ENCODE data around the gene SLCO2B1. TPM values are rescaled to one million over a fixed set of nuclear protein-coding genes. Genes with fewer than 3 reads are reported as not detected.

Gene SLCO2B1
- total RNA-seq, 3 donors from 2014 or later (not counting 1 experiment from before 2014, with no cell fraction given): not detected

DNA sequence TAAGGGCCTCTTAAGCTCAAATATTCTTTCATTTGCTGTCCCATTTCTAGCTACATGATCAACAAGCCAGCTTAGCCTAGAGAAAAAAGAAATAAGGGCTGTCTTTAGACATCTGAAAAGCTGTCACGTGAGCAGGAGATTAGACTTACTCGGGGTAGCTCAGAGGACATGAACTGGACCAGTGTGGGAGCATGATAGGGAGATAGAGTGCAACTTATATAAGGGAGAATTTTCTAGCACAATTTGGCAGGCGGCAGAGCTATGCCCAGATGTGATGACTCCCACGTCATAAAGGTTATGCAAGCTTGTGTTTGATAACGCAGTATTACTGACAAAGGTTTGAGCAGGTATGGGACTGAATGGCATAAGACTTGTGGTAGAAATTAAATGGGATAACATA lies 61.5 kb downstream of the SLCO2B1 start:
- no peak for ATAC-seq
- H3K9me3 ChIP-seq (ENCODE audit: control insufficient read depth, insufficient read depth, low read length): no peaks in the 10 kb centered on the region
- H3K27me3 ChIP-seq (ENCODE audit: control insufficient read depth, insufficient read depth, low read length): no peaks in the 10 kb centered on the region
- Mint-ChIP-seq H3K27me3 (ENCODE audit: low read depth in 2 of 2) (peaks cover 19 to 29% of the 10 kb centered on the region in 2 donors), H3K4me1 (no peaks in the 10 kb centered on the region), H3K9me3 (no peaks in the 10 kb centered on the region), H3K4me3 (no peak overlapping the region), H3K36me3 (no peaks in the 10 kb centered on the region), H3K27ac (no peak overlapping the region)
- TF ChIP-seq, protein P1, sequence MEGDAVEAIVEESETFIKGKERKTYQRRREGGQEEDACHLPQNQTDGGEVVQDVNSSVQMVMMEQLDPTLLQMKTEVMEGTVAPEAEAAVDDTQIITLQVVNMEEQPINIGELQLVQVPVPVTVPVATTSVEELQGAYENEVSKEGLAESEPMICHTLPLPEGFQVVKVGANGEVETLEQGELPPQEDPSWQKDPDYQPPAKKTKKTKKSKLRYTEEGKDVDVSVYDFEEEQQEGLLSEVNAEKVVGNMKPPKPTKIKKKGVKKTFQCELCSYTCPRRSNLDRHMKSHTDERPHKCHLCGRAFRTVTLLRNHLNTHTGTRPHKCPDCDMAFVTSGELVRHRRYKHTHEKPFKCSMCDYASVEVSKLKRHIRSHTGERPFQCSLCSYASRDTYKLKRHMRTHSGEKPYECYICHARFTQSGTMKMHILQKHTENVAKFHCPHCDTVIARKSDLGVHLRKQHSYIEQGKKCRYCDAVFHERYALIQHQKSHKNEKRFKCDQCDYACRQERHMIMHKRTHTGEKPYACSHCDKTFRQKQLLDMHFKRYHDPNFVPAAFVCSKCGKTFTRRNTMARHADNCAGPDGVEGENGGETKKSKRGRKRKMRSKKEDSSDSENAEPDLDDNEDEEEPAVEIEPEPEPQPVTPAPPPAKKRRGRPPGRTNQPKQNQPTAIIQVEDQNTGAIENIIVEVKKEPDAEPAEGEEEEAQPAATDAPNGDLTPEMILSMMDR (IDR thresholded peaks at IDR 0.05): no peak
- no peak overlapping the region for H3K27ac ChIP-seq (ENCODE audit: low read length)
- intact Hi-C loops (cut with micrococcal nuclease): no loop called here
- WGBS (ENCODE audit: insufficient coverage): 87% methylated on average over 5 of the region's 5 CpGs
- no peak for DNase-seq
- H3K36me3 ChIP-seq (ENCODE audit: control insufficient read depth, insufficient read depth, low read length): no peaks in the 10 kb centered on the region
- H3K4me3 ChIP-seq (ENCODE audit: low read length): no peak overlapping the region
- no peaks in the 10 kb centered on the region for H3K4me1 ChIP-seq (ENCODE audit: control insufficient read depth, insufficient read depth, low read length)

DNA sequence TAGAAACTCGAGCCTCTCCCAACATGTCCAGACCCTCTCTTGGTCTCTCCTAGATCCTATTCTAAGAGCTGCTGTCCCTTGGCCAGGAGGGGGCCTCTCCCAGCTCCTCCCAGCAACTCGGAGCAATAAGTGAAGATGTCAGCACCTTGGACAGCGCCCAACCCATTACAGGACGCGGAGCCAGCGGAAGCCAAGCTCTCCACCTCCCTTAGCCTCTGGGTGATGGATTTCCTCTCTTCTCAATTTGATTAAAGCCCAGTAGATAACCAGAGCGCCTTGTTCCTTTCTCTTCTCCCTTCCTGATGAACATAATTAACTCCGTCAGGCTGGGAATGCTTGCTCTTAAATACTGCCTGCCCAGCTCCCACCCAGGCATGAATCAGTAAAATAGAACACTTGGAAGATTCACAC lies 63.5 kb downstream of the SLCO2B1 start:
- DNase-seq: peak; percentile 68 to 85
- no peak overlapping the region for H3K4me3 Mint-ChIP-seq
- no peaks in the 10 kb centered on the region for H3K9me3 Mint-ChIP-seq
- H3K27me3 ChIP-seq (ENCODE audit: control insufficient read depth, insufficient read depth, low read length): no peaks in the 10 kb centered on the region
- H3K4me1 Mint-ChIP-seq: no peaks in the 10 kb centered on the region
- H3K4me1 ChIP-seq (ENCODE audit: control insufficient read depth, insufficient read depth, low read length): no peaks in the 10 kb centered on the region
- H3K27ac Mint-ChIP-seq: no peak overlapping the region
- H3K36me3 Mint-ChIP-seq: no peaks in the 10 kb centered on the region
- 5% methylated on average over 8 of the region's 8 CpGs for WGBS (ENCODE audit: insufficient coverage)
- H3K27me3 Mint-ChIP-seq (ENCODE audit: low read depth in 2 of 2): peaks cover 30 to 40% of the 10 kb centered on the region in 2 donors
- TF ChIP-seq, protein P1 (IDR thresholded peaks at IDR 0.05): no peak
- intact Hi-C loops (cut with micrococcal nuclease): no loop called here
- H3K27ac ChIP-seq (ENCODE audit: low read length): no peak overlapping the region
- H3K9me3 ChIP-seq (ENCODE audit: control insufficient read depth, insufficient read depth, low read length): no peaks in the 10 kb centered on the region
- ATAC-seq: peak; percentile 69 to 93 (median 91)
- no peak overlapping the region for H3K4me3 ChIP-seq (ENCODE audit: low read length)
- no peaks in the 10 kb centered on the region for H3K36me3 ChIP-seq (ENCODE audit: control insufficient read depth, insufficient read depth, low read length)

DNA sequence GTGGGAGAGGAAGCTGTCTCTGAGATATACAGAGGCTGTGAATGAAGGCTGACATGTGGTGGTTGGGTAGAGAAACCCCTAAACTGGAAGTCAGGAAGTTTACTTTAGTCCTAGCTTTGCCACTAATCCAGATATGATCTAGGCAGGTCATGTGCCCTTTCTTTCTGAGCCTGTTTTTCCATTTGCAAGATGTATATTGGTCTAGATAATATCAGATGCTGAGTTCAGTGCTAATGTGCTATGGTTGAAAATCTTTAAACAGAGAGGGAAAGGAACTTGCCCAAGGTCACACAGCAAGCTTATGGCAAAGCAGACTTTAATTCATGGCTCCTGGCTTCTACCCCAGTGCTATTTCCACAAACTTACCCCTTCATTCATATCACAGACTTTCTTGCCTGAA lies 63.9 kb downstream of the SLCO2B1 start:
- Histone ChIP-seq H3K27ac (ENCODE audit: low read length) (no peak overlapping the region), H3K4me3 (ENCODE audit: low read length) (no peak overlapping the region), H3K27me3 (ENCODE audit: control insufficient read depth, insufficient read depth, low read length) (no peaks in the 10 kb centered on the region), H3K36me3 (ENCODE audit: control insufficient read depth, insufficient read depth, low read length) (no peaks in the 10 kb centered on the region), H3K9me3 (ENCODE audit: control insufficient read depth, insufficient read depth, low read length) (no peaks in the 10 kb centered on the region), H3K4me1 (ENCODE audit: control insufficient read depth, insufficient read depth, low read length) (no peaks in the 10 kb centered on the region)
- Mint-ChIP-seq H3K4me1 (no peaks in the 10 kb centered on the region), H3K9me3 (no peaks in the 10 kb centered on the region), H3K4me3 (no peak overlapping the region), H3K27ac (no peak overlapping the region), H3K27me3 (ENCODE audit: low read depth in 2 of 2) (peaks cover 32 to 40% of the 10 kb centered on the region in 2 donors), H3K36me3 (no peaks in the 10 kb centered on the region)
- DNase-seq (no peak), ATAC-seq (no peak)
- intact Hi-C loops (cut with micrococcal nuclease): no loop called here
- TF ChIP-seq, protein P1 (IDR thresholded peaks at IDR 0.05): no peak

DNA sequence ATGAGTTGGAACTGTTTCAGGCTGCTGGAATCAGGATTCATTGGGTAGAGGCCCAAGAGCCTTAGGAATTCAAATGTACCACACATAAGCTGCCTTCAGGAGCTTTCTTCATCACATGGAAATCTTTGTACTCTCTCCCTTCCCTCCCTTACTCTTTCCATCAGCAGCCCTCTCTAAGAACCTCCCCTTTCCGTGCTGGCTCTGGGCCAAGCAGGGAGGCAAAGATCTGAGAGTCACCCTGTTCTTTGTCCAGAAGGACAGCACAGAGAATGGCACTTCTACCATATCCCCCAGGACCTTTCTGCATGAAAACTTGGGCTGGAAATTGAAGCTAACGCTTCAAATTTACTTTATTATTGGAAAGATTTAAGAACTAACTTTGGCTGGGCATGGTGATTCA lies 69.0 kb downstream of the SLCO2B1 start:
- WGBS (ENCODE audit: insufficient coverage): 59% methylated on average over 2 of the region's 2 CpGs
- Mint-ChIP-seq H3K4me1 (no peaks in the 10 kb centered on the region), H3K27me3 (ENCODE audit: low read depth in 2 of 2) (peaks cover 24 to 26% of the 10 kb centered on the region in 2 donors), H3K9me3 (no peaks in the 10 kb centered on the region), H3K27ac (no peak overlapping the region), H3K36me3 (no peaks in the 10 kb centered on the region), H3K4me3 (no peak overlapping the region)
- Histone ChIP-seq H3K27me3 (ENCODE audit: control insufficient read depth, insufficient read depth, low read length) (no peaks in the 10 kb centered on the region), H3K4me3 (ENCODE audit: low read length) (no peak overlapping the region), H3K9me3 (ENCODE audit: control insufficient read depth, insufficient read depth, low read length) (no peaks in the 10 kb centered on the region), H3K27ac (ENCODE audit: low read length) (no peak overlapping the region), H3K4me1 (ENCODE audit: control insufficient read depth, insufficient read depth, low read length) (no peaks in the 10 kb centered on the region), H3K36me3 (ENCODE audit: control insufficient read depth, insufficient read depth, low read length) (no peaks in the 10 kb centered on the region)
- TF ChIP-seq, protein P1 (IDR thresholded peaks at IDR 0.05): no peak
- intact Hi-C loops (cut with micrococcal nuclease): no loop called here
- no peak for DNase-seq
- ATAC-seq: no peak

All from natural killer cell (primary cell).